Thyroid gland (tissue), 4 donors: Measurements from ENCODE around the gene BAZ2A. TPM values are rescaled to one million over a fixed set of nuclear protein-coding genes. Genes with fewer than 3 reads are reported as not detected.

Experiments
- DNase-seq, 2 donors: peaks; one replicate each; pipeline ENCODE4 v3.0.0-alpha.2; 2019
- H3K27ac ChIP-seq, 3 donors: fragments of 200-600 bp; sonication (generic); 1 replicate in 2 of 3; 2 replicates in 1 of 3; pipeline ENCODE4 v1.5.1; 2016 to 2019; ENCODE audit warnings: mild to moderate bottlenecking in 1 of 3, moderate library complexity in 1 of 3
- H3K27me3 ChIP-seq: fragments of 200-600 bp; sonication (generic); one replicate; pipeline ENCODE4 v1.5.1; 2019
- H3K36me3 ChIP-seq, 2 donors: fragments of 200-600 bp; sonication (generic); one replicate each; pipeline ENCODE4 v1.5.1; 2016 to 2019
- H3K4me1 ChIP-seq, 2 donors: fragments of 200-600 bp; sonication (generic); one replicate each; pipeline ENCODE4 v1.5.1; 2017 to 2019
- H3K4me3 ChIP-seq, 3 donors: fragments of 200-600 bp; sonication (generic); replicated peaks in 1 of 3; 1 replicate in 2 of 3; 2 replicates in 1 of 3; pipeline ENCODE4 v1.5.1; 2016; ENCODE audit warnings: mild to moderate bottlenecking in 1 of 3
- H3K9me3 ChIP-seq: fragments of 200-600 bp; sonication (generic); one replicate; pipeline ENCODE4 v1.5.1; 2017
- CTCF ChIP-seq, 6 experiments: fragments of 200-600 bp in 3 of 6; fragments of 450-650 bp in 3 of 6; sonication (generic) in 3 of 6; IDR thresholded peaks; one replicate each; pipeline ENCODE4 v1.5.1; 2016 to 2019; ENCODE audit warnings: antibody characterized with exemption in 6 of 6, mild to moderate bottlenecking in 2 of 6, inconsistent platforms in 1 of 6, moderate library complexity in 1 of 6
- POLR2A ChIP-seq, 2 donors: fragments of 450-650 bp; IDR thresholded peaks; one replicate each; pipeline ENCODE4 v1.6.1; 2017; ENCODE audit warnings: antibody characterized with exemption in 2 of 2, mild to moderate bottlenecking in 2 of 2, moderate library complexity in 1 of 2
- WGBS, 2 donors: methylation state at CpG; one replicate each; pipeline ENCODE4 v1.1.5; 2017; 5-methylcytosine and 5-hydroxymethylcytosine counted together
- intact Hi-C: fragments of 100-400 bp; cut with DNase I; formaldehyde crosslinking; loops from one replicate; pipeline ENCODE4 v1.15.1; 2023
- total RNA-seq, 4 donors: library from RNA; depleted of rRNA; stranded (reverse); fragments of >200 nt; gene quantifications; one replicate each; pipeline ENCODE4 v1.2.3, GENCODE V29; 2016

Gene BAZ2A
- total RNA-seq, 4 donors from 2014 or later = 61.7 to 122 (median 77.6) TPM

GRCh38 chr12:56626701-56627100, 3.4 kb downstream of the BAZ2A start:
- Histone ChIP-seq H3K36me3 (no peaks in the 10 kb centered on the region), H3K9me3 (no peaks in the 10 kb centered on the region), H3K4me1 (peaks cover 18 to 42% of the 10 kb centered on the region in 2 donors), H3K4me3 (no peak overlapping the region), H3K27ac (no peak overlapping the region), H3K27me3 (no peaks in the 10 kb centered on the region)
- intact Hi-C loops = no loop called here
- TF ChIP-seq POLR2A (IDR thresholded peaks at IDR 0.05) (no peak), CTCF (IDR thresholded peaks at IDR 0.05) (no peak)
- no peak for DNase-seq

- Histone ChIP-seq H3K4me1 (peaks cover 9 to 23% of the 10 kb centered on the region in 2 donors), H3K4me3 (no peak overlapping the region), H3K36me3 (peaks cover 3 to 10% of the 10 kb centered on the region in 2 donors), H3K27me3 (no peaks in the 10 kb centered on the region), H3K27ac (no peak overlapping the region), H3K9me3 (no peaks in the 10 kb centered on the region)
- 100% methylated on average over 1 of the region's 1 CpG for WGBS, 2 donors
- intact Hi-C loops = no loop called here
- TF ChIP-seq POLR2A (IDR thresholded peaks at IDR 0.05) (no peak), CTCF (IDR thresholded peaks at IDR 0.05) (no peak)
- no peak for DNase-seq
These were observed 7.6 kb downstream of the BAZ2A start for GRCh38 chr12:56622535-56622934.

GRCh38 chr12:56616925-56617324, 13.2 kb downstream of the BAZ2A start:
- intact Hi-C loops = no loop called here
- DNase-seq = no peak
- H3K27ac ChIP-seq = no peak overlapping the region
- H3K36me3 ChIP-seq = peaks cover 53 to 64% of the 10 kb centered on the region in 2 donors
- H3K4me3 ChIP-seq = no peak overlapping the region
- no peak for TF ChIP-seq POLR2A (IDR thresholded peaks at IDR 0.05)
- TF ChIP-seq CTCF (IDR thresholded peaks at IDR 0.05) = no peak
- no peaks in the 10 kb centered on the region for H3K9me3 ChIP-seq
- no peaks in the 10 kb centered on the region for H3K4me1 ChIP-seq
- H3K27me3 ChIP-seq = no peaks in the 10 kb centered on the region

GRCh38 chr12:56616244-56616643, 13.9 kb downstream of the BAZ2A start:
- intact Hi-C loops = no loop called here
- Histone ChIP-seq H3K9me3 (no peaks in the 10 kb centered on the region), H3K4me1 (no peaks in the 10 kb centered on the region), H3K27ac (no peak overlapping the region), H3K27me3 (no peaks in the 10 kb centered on the region), H3K36me3 (peaks cover 60 to 71% of the 10 kb centered on the region in 2 donors), H3K4me3 (no peak overlapping the region)
- no peak for DNase-seq
- TF ChIP-seq POLR2A (IDR thresholded peaks at IDR 0.05) (no peak), CTCF (IDR thresholded peaks at IDR 0.05) (no peak)
- WGBS, 2 donors = 96 to 97% methylated on average over 3 of the region's 3 CpGs

- intact Hi-C loops = no loop called here
- 91 to 92% methylated on average over 8 of the region's 8 CpGs for WGBS, 2 donors
- Histone ChIP-seq H3K4me1 (no peaks in the 10 kb centered on the region), H3K27ac (no peak overlapping the region), H3K4me3 (no peak overlapping the region), H3K9me3 (no peaks in the 10 kb centered on the region), H3K36me3 (peaks cover 75 to 87% of the 10 kb centered on the region in 2 donors), H3K27me3 (no peaks in the 10 kb centered on the region)
- no peak for TF ChIP-seq POLR2A (IDR thresholded peaks at IDR 0.05)
- no peak for TF ChIP-seq CTCF (IDR thresholded peaks at IDR 0.05)
- DNase-seq = no peak
These were observed 15.5 kb downstream of the BAZ2A start for GRCh38 chr12:56614627-56615026.
